NCI-H345 treated with DMSO at 0.1 percent for 48 hours (cell line): ENCODE data around the gene ARHGEF3.

Experiments
- DNase-seq: peaks from one replicate; lab custom pipeline; 2025; ENCODE audit not compliant: unreplicated experiment; lab: John Stamatoyannopoulos, UW

The ARHGEF3 gene, protein sequence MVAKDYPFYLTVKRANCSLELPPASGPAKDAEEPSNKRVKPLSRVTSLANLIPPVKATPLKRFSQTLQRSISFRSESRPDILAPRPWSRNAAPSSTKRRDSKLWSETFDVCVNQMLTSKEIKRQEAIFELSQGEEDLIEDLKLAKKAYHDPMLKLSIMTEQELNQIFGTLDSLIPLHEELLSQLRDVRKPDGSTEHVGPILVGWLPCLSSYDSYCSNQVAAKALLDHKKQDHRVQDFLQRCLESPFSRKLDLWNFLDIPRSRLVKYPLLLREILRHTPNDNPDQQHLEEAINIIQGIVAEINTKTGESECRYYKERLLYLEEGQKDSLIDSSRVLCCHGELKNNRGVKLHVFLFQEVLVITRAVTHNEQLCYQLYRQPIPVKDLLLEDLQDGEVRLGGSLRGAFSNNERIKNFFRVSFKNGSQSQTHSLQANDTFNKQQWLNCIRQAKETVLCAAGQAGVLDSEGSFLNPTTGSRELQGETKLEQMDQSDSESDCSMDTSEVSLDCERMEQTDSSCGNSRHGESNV

DNA sequence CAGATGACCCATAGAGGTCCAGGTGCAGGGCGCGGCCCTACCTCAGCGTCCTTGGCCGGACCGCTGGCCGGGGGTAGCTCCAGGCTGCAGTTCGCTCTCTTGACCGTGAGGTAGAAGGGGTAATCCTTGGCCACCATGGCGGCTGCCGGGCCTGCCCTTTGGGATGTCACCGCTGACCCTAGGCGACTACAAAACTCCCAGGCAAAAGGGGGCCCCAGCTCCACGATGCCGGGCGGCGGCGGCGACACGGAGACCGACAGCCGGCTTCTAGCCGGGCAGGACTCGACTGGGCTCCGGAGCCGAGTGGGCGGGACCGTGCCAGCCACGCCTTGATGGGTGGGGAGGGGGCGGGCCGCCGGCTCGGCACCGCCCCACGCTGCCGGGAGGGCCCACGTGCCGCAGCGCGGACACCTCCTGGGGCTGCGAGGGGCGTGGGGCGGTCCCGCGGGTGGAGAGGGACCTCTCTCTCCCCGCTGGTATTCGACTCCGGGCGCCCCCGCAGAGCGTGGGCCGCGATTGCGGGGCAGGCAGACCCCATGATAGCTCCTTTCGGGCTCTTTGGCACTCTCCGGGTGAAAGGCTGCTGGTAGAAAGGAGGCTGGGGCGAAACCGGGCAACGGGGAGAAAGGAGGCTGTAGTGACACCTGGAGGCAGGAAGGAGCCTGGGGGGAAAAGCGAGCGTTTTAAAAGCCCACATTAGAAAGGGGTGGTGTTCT, at the start of gene ARHGEF3:
TSS of gene ARHGEF3 (minus strand) at position 288 of the 716 bp plus-strand sequence. CDS start at position 137, 151 bp downstream.
- DNase-seq, result peak; percentile 72

DNA sequence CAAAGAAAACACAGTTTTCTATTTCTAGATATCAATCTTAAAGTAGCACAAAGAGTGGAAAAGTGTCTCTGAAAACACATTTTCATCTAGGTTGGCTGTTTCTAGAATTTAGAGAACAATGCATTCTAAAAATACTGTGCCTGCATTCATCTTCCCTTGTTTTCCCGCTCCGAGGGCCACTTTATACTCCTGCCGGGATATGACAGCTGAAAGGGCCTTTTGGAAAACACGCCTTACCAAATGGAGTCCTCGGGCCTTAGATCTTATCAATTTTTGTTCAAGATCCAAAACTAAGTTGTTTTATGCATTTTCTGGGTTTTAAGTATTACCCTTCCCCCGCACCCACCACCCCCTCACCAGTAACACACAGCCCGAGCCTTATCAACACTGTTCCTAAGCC, 47.9 kb upstream of the ARHGEF3 start:
- DNase-seq, result no peak

DNA sequence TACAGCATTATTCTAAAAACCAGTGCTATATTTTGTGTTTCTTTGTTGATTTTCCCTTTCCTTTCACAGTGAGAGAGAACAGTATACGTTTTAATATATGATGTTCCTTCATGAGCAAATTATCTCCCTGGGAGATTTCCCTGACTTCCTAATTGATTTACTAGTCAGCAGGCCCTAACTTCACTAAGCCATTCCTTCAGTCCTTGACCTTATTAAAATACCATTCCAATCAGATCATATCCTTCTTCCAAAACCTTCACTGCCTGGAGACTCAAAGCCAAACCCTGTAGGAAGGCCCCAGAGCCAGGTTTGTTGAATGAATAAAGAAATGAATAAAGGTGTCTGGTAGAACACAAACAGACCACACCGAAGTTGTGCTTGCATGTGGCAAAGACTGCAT, 43.8 kb upstream of the ARHGEF3 start:
- no peak for DNase-seq

DNA sequence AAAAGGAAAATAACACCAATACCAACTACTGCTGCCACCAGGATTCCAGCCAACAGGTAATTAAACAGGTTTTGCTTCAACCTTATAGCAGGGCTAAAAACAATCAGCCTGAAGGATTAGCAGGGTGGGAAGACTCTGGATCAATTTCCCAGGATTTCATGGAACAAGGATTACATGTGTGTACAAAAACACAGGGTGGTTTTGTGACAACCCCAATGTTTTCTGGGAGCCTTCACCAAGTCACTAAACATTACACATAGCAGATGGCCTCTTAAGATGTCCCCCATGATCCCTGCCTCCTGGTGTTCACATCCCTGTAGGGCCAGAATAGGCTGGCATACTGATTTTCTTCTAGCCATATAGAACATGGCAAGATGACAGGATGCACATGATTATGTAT, 42.8 kb upstream of the ARHGEF3 start:
- no peak for DNase-seq

DNA sequence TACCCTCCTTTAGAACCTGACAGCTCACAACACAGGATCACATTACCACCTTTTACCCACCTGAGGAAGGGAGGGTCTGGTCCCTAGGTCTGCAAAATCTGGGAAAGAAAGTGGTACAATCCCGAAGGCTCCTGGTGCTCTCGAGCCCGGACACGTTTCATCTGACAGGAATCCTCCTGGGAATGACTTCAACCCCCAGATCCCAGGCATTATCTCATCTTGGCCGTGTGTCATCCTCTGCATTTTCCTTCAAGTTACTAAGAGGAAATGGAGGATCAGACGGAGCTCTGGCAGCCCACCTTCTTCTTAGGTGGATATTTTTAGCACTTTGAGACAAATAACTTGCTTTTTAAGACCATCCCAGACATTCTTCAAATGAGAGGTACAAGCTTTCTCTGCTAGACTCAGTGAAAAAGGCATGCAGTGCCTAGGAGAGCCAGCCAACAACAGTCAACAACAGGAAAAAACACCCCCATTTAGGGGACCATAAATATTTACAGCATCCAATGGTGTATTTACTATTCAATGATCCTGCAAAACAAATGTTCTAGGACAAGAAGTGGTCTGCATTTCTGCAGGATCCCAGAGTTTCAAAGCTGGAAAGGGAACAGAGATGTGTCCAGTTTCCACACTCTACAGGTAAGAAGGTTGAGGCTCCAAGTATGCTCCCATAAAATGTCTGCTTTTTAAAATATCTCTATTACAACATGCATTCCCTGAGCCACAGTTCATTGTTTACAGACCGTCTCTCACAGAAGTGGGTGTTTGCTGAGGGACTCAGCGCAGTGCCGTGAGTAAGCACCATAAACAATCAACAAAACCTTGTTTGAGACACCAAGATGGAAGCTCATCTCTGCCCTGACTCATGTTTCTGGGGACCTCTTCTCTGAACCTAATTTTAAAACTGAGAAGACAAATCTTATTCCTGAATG, 38.3 kb upstream of the ARHGEF3 start:
- DNase-seq, result no peak

DNA sequence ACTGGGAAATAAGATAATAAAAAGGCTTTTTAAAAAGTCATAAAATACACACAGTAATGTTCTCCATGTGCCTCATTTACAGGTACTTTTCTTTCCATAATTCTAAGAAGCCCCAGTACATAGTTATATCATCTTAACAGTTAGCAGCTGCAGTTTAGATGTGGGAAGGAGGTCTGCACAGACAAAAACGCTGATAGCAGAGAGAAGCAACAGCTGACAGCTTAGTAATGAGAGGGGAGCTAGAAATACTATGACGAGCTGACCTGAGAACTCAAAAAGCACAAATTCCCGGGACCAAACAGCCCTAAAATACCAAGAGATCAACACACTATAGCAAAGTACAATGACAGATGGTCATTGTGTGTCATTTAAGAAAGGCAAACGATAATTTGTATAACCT, 36.7 kb upstream of the ARHGEF3 start:
- no peak for DNase-seq

DNA sequence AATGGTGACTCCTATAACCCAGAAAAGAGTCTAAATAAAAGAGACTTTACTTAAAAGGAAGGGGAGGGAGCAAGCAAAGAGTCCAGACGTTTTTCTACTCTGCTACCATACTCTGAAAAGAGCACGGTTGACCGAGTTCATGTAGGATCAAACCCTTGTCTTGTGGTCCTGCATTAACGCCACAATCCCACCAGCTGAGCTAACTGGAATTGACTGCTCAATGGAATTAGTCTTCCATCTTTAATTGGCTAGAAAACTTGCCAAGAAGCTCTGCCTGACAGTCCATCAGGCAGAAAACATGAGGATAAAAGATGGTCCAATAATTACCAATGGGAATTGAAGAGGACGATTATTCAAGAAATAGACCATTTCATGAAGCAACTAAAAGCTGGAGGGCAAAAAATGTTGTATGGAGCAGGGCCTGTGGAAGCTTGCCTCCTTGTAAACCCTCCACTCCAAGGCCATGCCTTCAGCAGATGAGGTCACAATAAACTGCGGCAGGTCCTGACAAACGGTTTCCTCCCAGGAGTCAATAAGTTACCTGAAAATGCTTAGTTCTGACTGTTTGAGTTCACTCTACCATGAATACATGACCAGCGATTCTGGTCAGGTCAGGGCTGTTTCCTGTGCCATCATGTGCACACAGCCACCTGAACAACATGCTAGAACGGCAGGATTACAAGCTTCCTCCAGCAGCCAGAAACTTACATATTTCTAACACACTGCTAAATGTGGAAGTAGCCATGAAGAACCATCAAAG, 35.6 kb upstream of the ARHGEF3 start:
- DNase-seq, result no peak

DNA sequence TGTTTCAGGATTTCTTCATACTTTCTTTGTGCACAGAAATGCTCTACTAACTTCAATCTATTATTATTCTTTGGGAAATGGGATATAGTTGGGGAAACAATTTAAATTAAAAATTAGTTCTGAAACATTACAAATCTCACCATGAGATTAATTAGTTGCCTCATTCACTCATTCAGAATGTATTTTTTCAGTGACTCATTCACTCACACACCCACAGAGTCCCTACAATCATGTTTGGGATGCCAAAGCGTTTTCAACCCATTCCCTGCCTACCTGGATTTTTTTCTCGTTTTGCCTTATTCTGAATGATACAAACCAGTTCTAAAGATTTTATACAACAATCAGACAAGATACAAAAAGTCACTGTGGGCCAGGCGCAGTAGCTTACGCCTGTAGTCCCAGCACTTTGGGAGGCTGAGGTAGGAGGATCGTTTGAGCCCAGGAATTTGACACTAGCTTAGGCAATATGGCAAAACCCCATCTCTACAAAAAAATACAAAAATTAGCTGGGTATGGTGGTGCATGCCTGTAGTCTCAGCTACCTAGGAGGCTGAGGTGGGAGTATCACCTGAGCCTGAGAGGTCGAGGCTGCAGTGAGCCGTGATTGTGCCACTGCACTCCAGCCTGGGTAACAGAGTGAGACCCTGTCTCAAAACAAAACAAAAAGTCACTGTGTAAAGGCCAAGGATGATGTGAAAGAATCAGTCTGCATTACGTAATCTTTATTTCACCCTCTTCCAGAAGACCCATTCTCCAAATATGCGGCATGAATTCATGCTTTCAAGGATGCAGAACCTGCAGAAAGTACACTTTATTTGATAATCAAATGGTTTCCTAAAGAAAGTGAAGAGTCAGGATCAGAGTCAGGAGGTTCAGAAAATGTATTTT, 34.8 kb upstream of the ARHGEF3 start:
- no peak for DNase-seq

DNA sequence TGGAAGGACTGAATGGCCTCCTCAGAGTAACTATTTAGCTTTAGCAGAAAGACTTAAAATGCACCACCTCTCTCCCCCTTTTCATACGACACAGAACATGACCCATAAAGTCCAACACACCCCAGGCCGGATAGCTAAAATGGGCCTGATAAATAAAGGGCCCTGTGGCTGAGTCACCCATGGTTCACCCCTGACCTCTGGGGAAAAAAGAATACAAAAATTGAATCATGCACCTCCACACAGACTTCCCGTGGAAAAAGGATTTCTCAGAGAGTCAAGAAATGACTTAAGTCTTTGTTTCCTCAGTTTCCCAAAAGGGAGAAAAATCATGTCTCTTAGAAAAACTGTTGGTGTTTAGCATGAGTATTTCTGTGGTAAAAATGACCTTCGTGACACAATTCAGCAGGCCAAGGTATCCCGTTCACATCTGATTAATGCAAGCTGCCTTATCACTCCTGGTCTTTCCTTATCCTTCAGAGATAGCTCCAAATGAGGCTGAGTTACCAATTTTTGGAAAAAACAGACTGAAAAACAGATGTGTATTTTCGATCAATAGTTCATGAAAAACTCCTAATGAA, 34.0 kb upstream of the ARHGEF3 start:
- DNase-seq, result no peak

DNA sequence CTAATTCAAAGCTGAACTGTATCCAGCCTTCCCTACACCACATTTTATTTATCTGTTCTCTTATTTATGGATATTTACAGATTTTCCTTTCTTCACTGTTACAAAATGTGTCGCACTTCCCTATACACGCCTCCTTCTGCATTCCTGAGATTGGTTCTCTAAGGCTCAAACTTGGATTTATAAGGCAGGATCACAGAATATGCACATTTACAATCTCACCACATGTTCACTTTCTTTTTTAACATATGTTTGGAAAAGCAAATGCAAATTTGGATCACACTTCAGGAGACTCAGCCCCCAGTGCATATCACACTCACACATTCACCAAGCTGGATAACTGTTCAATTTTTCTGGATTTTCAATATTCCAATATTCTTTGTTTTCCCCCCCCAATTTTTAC, 31.8 kb upstream of the ARHGEF3 start:
- no peak for DNase-seq

DNA sequence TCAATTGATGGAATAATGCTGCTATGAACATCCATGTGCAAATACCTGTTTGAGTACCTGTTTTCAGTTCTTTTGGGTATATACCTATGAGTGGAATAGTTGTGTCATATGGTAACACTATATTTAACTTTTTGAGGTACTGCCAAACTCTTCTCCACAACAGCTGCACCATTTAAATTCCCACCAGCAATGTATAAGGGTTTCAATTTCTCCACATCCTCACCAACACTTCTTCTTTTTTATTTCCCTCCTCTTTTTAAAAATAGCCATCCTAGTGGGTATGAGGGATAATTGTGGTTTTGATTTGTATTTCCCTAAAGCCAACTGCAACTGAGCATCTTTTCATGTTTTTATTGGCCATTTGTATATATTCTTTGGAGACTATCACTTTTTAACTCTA, 31.3 kb upstream of the ARHGEF3 start:
- no peak for DNase-seq

DNA sequence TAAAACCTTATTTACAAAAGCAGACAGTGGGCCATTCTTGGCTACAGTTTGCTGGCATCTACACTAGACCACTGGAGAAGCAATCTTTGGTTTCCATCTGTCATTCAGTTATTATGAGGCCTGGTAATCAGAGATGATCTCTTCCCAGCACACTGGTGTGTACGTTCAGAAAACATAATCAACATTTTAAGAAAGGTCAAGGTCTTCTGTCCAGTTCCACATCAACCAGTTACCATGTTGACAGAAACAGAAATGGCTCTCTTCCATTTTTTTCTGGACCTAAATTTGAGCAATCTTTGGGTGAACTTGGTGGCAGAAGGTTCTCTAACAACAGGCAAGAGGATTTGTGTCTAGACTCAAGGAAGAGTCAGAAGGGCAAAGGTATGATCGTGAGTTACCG, 29.8 kb upstream of the ARHGEF3 start:
- no peak for DNase-seq

DNA sequence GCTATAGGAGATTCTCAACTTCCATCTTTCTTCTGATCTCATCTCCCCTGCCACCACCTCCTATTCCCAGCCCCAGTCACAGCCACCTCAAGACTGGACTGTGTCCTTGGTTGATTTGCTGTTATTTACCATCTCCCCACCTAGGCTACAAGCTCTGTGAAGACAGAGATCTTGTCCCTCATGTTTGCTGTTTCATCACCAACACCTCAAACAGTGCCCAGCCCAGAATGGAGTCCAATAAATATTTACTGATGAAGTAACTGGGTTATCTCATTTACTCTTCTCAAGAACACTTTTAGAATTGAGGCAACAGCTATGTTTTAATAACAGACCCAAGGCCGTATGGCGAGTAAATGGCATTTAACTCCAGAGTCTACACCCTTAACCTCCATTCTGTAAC, 29.1 kb upstream of the ARHGEF3 start:
- no peak for DNase-seq

DNA sequence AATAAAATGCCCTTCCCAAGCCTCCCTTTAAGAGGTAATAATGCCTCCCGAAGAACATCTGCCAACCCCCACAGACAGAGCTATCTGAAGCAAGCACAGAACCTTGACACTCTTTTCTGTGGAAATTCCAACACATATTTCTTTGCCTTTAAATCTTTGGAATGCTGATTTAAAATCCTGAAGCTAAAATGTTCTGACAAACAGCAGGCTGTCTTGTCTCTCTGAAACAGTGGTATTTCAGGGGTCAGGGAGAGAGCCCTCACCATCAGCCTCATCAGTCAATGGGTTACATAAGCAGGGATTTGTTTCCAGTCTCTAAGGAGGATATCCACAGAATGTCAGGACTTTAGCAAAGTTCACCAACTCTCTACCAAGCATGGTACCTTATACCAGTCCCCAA, 27.8 kb upstream of the ARHGEF3 start:
- no peak for DNase-seq

DNA sequence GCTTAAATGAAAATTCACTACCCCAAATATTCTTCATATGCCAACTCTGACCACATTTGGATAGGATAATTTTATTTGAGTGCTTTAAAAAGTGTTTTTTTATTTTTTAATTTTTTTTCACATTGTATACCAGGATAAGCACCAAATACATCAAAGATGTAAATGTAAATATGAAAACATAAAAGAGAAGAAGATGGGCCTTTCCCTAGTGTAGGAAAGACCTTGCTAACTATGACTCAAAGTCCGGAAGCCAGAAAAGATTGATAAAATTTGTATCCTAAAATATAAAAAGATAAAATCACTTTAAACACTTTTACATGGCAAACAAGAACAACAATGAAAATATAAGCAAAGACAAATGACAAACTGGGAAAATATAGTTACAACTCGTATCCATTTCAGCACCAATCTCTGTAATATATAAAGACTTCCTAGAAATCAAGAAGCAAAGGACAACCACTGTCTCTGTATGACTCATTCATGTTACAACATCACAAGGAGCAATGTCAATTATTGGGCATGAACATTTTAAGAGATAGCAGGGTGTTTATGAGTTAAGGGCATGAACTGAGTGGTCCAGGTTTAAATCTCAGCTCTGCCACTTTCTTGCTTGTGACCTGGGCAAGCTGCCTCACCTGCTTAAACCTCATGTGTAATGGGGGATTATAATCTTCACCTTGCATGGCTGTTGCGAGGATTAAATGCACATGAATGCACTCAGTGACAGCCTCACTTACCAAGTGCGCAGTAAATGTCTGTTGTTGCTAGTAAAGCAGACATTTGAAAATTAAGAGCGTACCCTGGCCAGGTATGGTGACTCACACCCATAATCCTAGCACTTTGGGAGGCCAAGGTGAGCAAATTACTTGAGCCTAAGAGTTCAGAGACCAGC, 25.3 kb upstream of the ARHGEF3 start:
- no peak for DNase-seq

DNA sequence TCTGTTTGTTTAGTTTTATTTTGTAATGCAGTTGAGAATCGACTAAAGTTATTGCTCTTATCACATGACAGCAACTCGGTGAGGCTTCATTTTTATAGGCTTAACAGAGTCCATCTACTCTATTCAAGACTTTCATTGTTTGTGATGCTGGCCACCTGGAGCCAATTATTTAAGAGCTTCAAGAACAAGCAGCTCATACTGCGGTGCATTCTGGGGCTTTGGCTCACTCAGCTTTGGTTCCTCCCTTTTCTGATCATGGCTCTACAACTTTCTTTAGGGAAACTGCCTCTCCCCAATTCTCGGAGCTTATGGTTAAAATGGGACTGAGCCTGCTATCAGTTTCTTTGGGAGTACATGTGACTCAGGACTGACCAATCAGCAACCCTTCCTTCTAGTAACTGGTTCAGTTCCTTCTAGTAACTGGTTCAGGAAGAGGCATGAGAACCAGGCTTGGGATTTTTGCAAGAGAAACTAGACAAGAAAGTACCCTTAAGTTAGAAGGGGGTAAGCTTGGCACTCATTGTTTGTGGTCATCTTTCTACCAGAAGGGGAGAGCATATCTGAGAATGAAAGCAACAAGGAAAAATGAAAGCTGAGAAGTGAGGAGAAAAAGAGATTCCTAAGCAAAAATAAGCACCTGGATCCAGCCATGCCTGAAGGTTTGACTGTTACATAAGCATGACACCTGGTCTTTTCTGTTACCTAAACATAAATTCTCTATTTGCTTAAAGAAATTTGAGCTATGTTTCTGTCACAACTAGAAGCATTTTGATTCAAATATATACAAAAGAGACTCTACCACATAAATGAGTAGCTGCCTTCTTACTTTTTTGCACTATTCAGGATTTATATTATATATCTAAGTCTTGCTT, 24.1 kb upstream of the ARHGEF3 start:
- no peak for DNase-seq
